Vagina (tissue), 2 donors: ENCODE measurements around the gene CREB3L2.

Source experiments
- POLR2AphosphoS5 ChIP-seq, 2 donors: sonication (generic); formaldehyde crosslinking; IDR thresholded peaks; one replicate each; pipeline ENCODE4 v1.9.0; 2017; ENCODE audit warnings: antibody characterized with exemption in 2 of 2, mild to moderate bottlenecking in 2 of 2, low read depth in 1 of 2; ENCODE audit not compliant: insufficient read depth in 1 of 2
- TF ChIP-seq, protein P1 (sequence below), 3 experiments: fragments of 450-650 bp in 2 of 3; fragments of 200-600 bp in 1 of 3; sonication (generic) in 1 of 3; IDR thresholded peaks; one replicate each; pipeline ENCODE4 v1.5.1; 2017 to 2019; ENCODE audit warnings: antibody characterized with exemption in 3 of 3, mild to moderate bottlenecking in 2 of 3, moderate library complexity in 2 of 3

DNA sequence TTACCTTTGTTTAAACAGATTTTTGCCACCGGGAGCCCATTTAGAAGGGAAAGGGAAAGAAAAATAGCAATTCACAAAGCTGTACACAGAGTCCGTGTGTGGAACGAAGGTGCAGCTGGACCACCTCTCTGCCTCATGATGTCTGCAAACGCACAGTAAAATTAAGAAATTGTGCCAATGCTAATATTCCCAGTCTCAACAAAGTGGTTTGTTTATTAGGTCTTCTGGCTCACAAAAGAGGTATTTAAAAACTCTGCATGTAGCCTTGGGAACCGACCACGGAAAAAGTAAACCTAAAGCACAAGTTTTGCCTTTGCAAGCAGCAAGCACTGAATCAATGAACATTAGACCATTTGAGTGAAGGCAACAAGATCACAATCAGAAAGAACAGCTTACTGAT is 57.7 kb downstream of the CREB3L2 start:
- TF ChIP-seq, protein P1, sequence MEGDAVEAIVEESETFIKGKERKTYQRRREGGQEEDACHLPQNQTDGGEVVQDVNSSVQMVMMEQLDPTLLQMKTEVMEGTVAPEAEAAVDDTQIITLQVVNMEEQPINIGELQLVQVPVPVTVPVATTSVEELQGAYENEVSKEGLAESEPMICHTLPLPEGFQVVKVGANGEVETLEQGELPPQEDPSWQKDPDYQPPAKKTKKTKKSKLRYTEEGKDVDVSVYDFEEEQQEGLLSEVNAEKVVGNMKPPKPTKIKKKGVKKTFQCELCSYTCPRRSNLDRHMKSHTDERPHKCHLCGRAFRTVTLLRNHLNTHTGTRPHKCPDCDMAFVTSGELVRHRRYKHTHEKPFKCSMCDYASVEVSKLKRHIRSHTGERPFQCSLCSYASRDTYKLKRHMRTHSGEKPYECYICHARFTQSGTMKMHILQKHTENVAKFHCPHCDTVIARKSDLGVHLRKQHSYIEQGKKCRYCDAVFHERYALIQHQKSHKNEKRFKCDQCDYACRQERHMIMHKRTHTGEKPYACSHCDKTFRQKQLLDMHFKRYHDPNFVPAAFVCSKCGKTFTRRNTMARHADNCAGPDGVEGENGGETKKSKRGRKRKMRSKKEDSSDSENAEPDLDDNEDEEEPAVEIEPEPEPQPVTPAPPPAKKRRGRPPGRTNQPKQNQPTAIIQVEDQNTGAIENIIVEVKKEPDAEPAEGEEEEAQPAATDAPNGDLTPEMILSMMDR (IDR thresholded peaks at IDR 0.05): no peak
- TF ChIP-seq POLR2AphosphoS5 (IDR thresholded peaks at IDR 0.05; ENCODE audit: insufficient read depth in 1 of 2, low read depth in 1 of 2): no peak
